DMS153 treated with DMSO at 0.1 percent for 48 hours (cell line): ENCODE measurements around the gene L3MBTL1.

Source experiments
- DNase-seq: peaks from one replicate; lab custom pipeline; 2025; ENCODE audit not compliant: unreplicated experiment; lab: John Stamatoyannopoulos, UW

Gene L3MBTL1

GRCh38 chr20:43558412-43559146 is 51.1 kb downstream of the L3MBTL1 start, which contains the start of gene SGK2:
Gene SGK2, plus strand, starts transcription at chr20:43559027. Its CDS starts 7,469 bp downstream, at chr20:43566496.
- no peak for DNase-seq

DNA sequence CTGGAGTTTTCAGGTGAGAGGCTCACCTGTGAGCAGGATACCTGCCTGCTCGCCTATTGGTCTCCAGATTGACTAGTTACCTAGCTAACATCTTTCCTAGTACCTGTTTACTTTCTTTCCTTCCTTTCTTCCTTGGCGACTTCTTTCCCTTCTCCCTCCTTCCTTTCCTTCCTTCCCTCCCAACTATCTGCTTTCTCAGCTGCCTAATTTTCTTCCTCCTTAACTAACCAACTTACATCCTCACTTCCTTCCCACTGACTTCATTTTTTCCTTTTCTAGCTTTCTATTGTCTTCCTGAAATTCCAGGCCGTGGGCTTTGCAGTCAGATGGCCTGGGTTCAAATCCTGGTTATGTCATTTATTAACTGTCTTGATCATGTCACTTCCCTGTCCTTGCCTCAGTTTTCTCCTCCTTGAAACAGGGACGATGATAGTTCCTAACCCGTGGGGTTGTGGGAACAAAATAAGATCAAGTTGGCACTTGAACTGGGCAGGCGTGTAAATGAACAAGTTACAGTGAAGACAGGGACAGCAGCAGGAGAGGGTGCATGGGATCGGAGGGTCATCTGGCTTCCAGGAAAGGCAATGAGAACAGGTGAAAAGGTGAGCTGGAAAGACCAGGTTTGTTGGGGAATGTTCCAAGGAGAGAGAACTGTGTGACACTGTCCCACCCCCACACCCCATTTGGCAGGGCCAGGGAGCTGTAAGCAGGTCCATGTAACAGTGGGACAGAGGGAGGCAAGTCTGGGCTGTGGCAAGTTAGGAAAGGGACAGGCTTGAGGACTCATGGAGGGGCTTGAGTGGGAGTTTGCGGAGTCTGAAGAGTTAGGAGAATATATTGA is 51.9 kb downstream of the L3MBTL1 start:
- DNase-seq: no peak

- DNase-seq: no peak
These were observed 53.5 kb downstream of the L3MBTL1 start for GRCh38 chr20:43560974-43561373.

- DNase-seq: no peak
These were observed 55.9 kb downstream of the L3MBTL1 start for GRCh38 chr20:43563429-43563828.

DNA sequence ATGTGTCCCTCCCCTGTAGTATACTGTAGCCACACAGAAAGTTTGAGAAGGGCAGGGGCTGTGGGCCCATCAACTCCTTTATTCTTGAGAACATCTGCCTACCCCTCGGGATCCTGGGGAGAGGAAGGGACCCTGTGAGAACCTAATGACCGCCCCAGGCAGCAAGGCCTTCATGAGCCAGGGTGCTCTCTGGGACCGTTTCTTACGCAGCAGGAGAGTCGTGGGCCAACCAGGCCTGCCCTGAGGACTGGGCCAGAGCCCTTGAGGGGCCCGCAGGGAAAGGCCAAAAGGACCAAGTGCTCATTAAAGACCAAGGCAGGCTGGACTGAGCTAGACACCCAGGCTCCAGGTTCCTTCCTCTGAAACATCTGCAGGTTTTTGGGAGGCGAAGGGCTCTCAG is 56.5 kb downstream of the L3MBTL1 start:
- no peak for DNase-seq

- DNase-seq: no peak
These were observed 57.0 kb downstream of the L3MBTL1 start for GRCh38 chr20:43564455-43564854.

- DNase-seq: no peak
These were observed 57.7 kb downstream of the L3MBTL1 start for GRCh38 chr20:43564993-43565757.

DNA sequence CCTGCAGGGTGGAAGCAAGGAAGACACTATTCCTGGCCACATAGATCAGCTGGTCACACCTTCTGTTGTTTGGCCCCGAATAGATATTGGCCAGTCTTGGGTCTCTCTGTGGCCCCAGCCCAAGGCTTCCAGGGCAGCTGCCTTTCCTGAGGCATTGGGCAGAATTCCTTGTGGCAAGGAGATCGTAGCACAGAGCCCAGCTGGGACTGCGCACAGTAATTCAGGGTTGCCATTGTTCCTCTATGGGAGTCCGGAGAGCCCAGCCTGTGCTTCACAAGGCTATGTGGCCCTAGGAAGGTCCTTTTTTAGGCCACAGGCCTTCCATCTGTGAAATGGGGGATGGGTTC is 58.2 kb downstream of the L3MBTL1 start:
- DNase-seq: no peak

GRCh38 chr20:43567477-43567876 is 60.0 kb downstream of the L3MBTL1 start:
- no peak for DNase-seq

DNA sequence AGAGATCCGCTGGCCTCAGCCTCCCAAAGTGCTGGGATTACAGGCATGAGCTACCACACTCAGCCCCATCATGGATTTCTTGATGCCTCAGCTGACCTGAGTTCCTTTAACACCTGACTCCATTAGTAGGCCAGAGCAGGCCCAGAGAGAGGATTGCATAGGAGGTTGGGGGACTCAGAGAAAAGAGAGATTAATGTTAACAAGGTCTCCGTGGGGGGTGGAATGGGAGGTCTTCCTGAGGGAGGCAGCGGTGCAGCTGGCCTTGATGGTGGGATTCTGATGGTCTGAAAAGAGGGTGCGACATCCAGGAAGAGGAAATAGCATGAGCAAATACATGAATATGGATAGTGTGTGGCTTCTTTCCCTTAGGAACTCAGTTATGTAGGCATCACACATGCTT is 61.2 kb downstream of the L3MBTL1 start:
- no peak for DNase-seq

DNA sequence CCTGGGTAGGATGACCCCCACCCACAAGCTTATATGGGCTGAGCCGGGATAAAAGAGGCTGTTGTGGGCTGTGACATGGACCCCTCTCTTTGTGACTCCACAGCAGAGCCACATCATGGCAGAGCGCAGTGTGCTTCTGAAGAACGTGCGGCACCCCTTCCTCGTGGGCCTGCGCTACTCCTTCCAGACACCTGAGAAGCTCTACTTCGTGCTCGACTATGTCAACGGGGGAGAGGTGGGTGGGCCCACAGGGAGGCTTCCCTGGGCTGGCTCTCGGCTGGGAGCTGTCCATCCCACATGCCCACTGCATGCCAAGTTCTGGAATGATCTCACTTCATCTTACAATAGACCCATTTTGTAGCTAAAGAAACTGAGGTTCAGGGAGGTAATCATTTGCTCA is 61.8 kb downstream of the L3MBTL1 start:
- no peak for DNase-seq

DNA sequence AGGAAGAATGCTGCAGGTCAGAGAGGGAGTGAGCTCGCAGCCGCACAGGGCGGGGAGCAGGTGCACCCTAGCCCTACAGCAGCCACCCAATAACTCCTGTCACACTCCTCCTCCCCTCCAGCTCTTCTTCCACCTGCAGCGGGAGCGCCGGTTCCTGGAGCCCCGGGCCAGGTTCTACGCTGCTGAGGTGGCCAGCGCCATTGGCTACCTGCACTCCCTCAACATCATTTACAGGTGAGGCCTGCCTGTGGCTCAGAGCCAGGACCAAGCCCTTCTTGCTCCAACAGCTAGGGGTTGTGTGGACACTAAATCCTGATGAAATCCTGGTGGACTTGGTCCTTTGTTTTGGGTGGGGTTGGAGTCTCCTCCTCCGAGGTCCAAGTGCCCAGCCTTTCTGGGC is 63.0 kb downstream of the L3MBTL1 start:
- no peak for DNase-seq

GRCh38 chr20:43571310-43571709 is 63.8 kb downstream of the L3MBTL1 start:
- no peak for DNase-seq

DNA sequence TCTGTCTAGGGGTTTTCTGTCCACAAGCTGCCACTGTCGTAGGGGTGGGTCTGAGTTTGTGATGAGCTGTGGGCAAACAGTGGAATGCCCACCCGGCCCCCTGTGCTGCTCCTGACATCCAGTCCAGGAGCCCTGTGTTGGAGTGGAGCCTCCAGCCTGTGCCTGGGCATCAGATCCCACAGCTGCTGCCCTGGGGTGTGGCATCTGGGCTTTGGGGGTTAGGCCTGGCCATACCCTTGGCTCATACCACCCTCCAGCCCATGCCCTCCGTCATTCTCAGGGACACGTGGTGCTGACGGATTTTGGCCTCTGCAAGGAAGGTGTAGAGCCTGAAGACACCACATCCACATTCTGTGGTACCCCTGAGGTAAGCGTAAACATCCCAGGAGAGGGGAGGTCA is 64.3 kb downstream of the L3MBTL1 start:
- no peak for DNase-seq

DNA sequence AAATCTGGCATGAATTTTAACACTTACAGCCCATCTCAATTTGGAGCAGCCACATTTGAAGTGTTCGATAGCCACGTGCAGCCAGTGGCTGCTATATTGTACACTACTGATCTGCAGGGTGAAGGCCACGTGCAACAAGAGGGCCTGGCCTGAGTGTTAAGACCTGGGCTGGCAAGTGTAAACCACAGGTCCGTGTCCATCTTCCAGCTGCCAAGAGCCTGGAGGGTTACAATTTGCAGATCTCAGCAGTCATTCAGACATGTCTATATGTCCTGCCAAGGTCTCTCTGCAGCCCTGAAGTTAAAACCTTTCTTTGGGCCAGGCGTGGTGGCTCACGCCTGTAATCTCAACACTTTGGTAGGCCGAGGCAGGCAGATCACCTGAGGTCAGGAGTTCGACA is 65.4 kb downstream of the L3MBTL1 start:
- DNase-seq: no peak

- no peak for DNase-seq
These were observed 68.6 kb downstream of the L3MBTL1 start for GRCh38 chr20:43576108-43576507.

- no peak for DNase-seq
These were observed 72.6 kb downstream of the L3MBTL1 start for GRCh38 chr20:43579861-43580793.

GRCh38 chr20:43583133-43583864 is 75.8 kb downstream of the L3MBTL1 start:
- DNase-seq: no peak

GRCh38 chr20:43583982-43584432 is 76.5 kb downstream of the L3MBTL1 start:
- no peak for DNase-seq
